AG08396 (cell line): Measurements from ENCODE around the gene VWC2L.
A peak's percentile ranks its signal among the peaks of the same experiment; 100 is the strongest.

Source experiments
- DNase-seq: peaks from one replicate; pipeline ENCODE4 v3.0.0; 2012; ENCODE audit warnings: low spot score, mixed read lengths

VWC2L gene

GRCh38 chr2:214542295-214542694, 131.4 kb downstream of the VWC2L start:
- DNase-seq = no peak

GRCh38 chr2:214542866-214543265, 132.0 kb downstream of the VWC2L start:
- DNase-seq = peak; percentile 36

- no peak for DNase-seq
Observed at GRCh38 chr2:214543386-214543955, 132.6 kb downstream of the VWC2L start.

- no peak for DNase-seq
Observed at GRCh38 chr2:214545898-214546542, 135.2 kb downstream of the VWC2L start.

- no peak for DNase-seq
Observed at GRCh38 chr2:214547931-214548330, 137.1 kb downstream of the VWC2L start.

GRCh38 chr2:214549946-214550345, 139.1 kb downstream of the VWC2L start:
- no peak for DNase-seq

GRCh38 chr2:214550786-214551185, 139.9 kb downstream of the VWC2L start:
- DNase-seq = no peak

GRCh38 chr2:214557884-214558283, 147.0 kb downstream of the VWC2L start:
- DNase-seq = no peak

- DNase-seq = no peak
Observed at GRCh38 chr2:214558341-214558740, 147.5 kb downstream of the VWC2L start.

DNA sequence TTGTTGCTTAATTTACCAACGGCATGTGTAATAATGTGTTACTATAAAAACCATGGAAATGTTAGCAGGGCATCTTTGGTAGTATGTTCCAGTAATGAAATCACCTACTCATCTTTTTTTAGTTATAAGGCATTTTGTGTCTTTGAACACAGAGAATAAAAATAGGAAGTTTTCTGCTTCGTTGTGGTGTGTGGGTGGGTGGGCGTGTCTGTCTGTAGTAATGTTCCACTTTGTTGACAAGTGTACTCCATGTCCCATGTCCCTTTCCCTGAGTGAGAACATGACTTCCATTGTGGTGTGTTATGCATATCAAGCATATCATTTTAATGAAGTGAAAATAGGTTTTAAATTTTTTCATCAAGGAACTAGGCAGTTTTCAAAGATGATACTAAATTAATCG, 149.3 kb downstream of the VWC2L start:
- DNase-seq = no peak

- DNase-seq = no peak
Observed at GRCh38 chr2:214560618-214561190, 149.8 kb downstream of the VWC2L start.

DNA sequence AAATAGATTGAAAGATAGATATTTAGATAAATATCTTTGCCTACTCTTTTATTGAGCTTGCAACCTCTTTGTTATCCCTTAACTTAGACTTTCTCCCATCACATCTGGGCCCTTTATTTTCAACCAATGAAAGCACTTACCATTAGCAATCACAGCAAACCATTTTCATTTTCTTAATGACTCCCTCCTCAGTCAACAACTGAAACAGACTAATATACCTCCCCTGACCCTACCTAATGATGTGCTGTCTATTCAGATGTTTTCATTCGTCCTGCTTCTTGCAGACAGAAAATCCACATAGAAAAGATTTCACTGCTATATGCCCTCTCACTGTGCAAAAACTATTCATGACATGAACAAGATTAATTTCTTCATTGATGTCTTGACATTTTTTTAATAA, 154.4 kb downstream of the VWC2L start:
- DNase-seq = no peak

DNA sequence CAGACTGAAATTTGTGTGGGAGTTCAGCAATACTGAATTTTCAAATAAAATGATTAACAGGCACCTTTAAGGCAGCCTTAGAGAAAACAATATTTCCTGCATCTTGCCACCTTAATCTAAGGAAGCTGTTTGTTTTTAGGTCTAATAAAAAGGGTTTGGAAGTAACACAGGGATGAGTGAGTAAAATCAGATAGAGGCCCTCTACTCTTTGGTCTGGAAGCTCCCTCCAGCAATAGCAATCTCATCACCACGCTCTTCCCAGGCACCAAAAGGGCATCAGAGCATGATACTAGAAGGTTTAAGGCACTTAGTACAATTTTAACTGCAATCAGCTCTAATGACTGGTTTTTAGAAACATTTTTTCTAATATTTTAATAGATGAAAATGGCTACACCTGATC, 155.6 kb downstream of the VWC2L start:
- DNase-seq = no peak

GRCh38 chr2:214569419-214570035, 158.7 kb downstream of the VWC2L start:
- DNase-seq = no peak

DNA sequence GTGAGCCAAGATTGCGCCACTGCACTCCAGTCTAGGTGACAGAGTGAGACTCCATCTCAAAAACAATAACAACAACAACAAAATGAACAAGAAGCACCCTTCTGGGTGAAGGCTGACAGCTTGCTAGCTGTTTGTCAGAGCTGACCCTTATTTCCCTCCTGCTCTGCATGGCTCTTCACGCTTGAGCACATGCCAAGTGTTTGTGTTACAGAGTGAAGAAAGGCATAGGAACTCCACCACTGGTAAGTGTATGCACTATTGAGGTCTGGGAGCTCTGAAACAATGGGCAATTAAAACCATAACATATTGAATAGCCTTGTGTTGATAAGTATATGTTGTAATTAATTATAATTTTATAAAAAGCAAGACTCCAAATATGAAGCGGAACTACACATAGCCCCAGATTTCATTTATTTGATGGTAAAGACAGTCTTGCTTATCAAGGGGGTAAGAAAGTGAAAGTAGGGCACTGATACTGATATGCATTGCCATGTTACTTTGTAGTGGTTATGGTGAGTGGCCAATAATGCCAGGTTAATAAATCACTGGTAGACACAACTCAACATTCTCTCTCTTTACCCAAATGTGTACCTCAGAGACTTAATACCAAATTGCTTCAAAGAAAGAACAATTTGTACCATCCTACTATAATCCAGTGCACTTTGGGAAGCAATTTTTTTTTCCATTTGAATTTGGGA, 163.4 kb downstream of the VWC2L start:
- DNase-seq = no peak

GRCh38 chr2:214575030-214575429, 164.2 kb downstream of the VWC2L start:
- DNase-seq = no peak

GRCh38 chr2:214575465-214575864, 164.6 kb downstream of the VWC2L start:
- DNase-seq = no peak

DNA sequence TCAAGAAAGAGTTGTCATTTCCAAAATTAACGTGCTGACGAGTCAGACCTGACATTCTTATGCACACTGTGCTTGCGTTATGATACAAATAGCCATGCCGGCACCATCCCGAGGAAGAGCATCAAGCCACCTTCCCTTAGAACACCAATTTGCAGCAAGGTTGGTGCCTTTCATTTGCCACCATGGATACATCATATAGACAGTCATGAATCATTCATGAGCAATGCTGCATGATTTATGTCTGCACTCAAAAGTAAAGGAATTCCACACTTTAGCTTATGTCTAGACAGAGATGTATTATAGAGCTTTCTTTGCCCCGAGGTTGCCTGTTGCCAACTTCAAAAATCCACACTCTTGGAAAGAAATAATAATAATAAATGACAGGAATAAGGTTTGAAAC, 166.9 kb downstream of the VWC2L start:
- DNase-seq = no peak

- no peak for DNase-seq
Observed at GRCh38 chr2:214578442-214578841, 167.6 kb downstream of the VWC2L start.

DNA sequence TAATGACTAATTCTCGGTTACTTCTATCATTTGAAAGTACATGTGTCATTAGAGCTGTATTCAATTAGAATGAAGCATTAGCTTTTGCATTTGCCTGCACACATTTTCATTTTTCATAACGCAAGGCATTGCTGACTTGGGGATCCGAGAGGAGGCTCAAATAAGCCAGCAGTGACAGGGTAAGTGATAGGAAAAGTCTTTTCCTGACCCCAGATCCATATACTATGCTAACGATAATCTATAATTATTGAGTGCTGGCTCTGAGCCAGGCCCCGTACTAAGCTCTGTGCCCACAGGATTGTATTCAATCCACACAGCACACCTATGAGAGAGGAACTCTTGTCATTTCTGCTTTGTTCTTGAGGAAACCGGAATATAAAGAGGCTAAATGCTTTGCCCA, 168.2 kb downstream of the VWC2L start:
- no peak for DNase-seq

DNA sequence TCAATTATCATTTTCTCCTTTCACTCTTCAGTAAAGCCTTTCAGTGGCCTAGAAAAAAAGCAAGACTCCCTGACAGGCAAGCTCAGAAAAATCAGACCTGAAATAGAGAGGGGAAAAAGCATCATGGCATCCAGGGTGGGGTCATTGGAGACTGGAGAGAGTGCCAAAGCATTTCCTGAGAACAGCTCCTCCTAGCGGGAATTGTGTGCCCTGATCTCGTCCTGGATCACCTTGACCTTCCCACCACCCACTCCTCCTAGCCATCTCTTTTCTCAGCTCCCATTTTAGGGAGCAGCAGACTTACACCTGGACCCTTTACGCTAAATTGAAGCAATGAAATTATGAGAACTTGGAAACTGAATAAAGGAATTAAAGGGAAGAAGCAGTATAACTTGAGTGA, 176.6 kb downstream of the VWC2L start:
- no peak for DNase-seq

GRCh38 chr2:214591366-214591765, 180.5 kb downstream of the VWC2L start:
- DNase-seq = no peak

GRCh38 chr2:214592011-214592410, 181.2 kb downstream of the VWC2L start:
- DNase-seq = no peak
